Neural cell (in vitro differentiated cells): ENCODE measurements around the gene KCNQ2. TPM values are rescaled to one million over a fixed set of nuclear protein-coding genes. Genes with fewer than 3 reads are reported as not detected.

Experiments
- H2AFZ ChIP-seq: fragments of 200-600, 300-800 bp; sonication (generic), shearing (Covaris generic); 2 replicates; pipeline ENCODE4 v1.6.0; 2014; ENCODE audit warnings: low read depth, mild to moderate bottlenecking, antibody characterized with exemption, low read length, moderate library complexity
- H3F3A ChIP-seq: fragments of 200-600 bp; shearing (Covaris generic); 2 replicates; pipeline ENCODE4 v1.6.1; 2016; ENCODE audit warnings: mild to moderate bottlenecking, moderate library complexity, mixed read lengths, antibody characterized with exemption, low read length; ENCODE audit not compliant: insufficient read depth, poor library complexity, severe bottlenecking
- H3K27ac ChIP-seq: fragments of 200-600, 300-800 bp; sonication (generic), shearing (Covaris generic); 2 replicates; pipeline ENCODE4 v1.5.1; 2014; ENCODE audit warnings: mild to moderate bottlenecking, low read length, moderate library complexity
- H3K27me3 ChIP-seq: fragments of 300-800, 200-600 bp; sonication (generic), shearing (Covaris generic); 2 replicates; pipeline ENCODE4 v1.6.0; 2014; ENCODE audit warnings: mild to moderate bottlenecking, low read depth, low read length, moderate library complexity; ENCODE audit not compliant: insufficient read depth
- H3K36me3 ChIP-seq: fragments of 300-800, 200-600 bp; sonication (generic), shearing (Covaris generic); 2 replicates; pipeline ENCODE4 v1.5.1; 2014; ENCODE audit warnings: mild to moderate bottlenecking, antibody characterized with exemption, low read length, moderate library complexity; ENCODE audit not compliant: insufficient read depth
- H3K4me2 ChIP-seq: fragments of 300-800, 200-600 bp; sonication (generic), shearing (Covaris generic); 2 replicates; pipeline ENCODE4 v1.6.0; 2014; ENCODE audit warnings: mild to moderate bottlenecking, low read length
- H3K4me3 ChIP-seq: fragments of 300-800, 200-600 bp; sonication (generic), shearing (Covaris generic); 2 replicates; pipeline ENCODE4 v1.5.1; 2014; ENCODE audit warnings: mild to moderate bottlenecking, low read length, moderate library complexity
- H3K79me2 ChIP-seq: fragments of 200-600 bp; shearing (Covaris generic); replicated peaks from 2 replicates; pipeline ENCODE4 v1.6.0; 2014; ENCODE audit warnings: mild to moderate bottlenecking, low read length, moderate library complexity; ENCODE audit not compliant: insufficient read depth
- H3K9ac ChIP-seq: fragments of 300-800, 200-600 bp; sonication (generic), shearing (Covaris generic); 2 replicates; pipeline ENCODE4 v1.6.1; 2016; ENCODE audit warnings: mild to moderate bottlenecking, low read length, mixed read lengths
- H3K9me2 ChIP-seq: fragments of 200-600 bp; shearing (Covaris generic); 2 replicates; pipeline ENCODE4 v1.6.1; 2016; ENCODE audit warnings: mild to moderate bottlenecking, low read length, mixed read lengths; ENCODE audit not compliant: insufficient read depth
- H3K9me3 ChIP-seq: fragments of 200-600, 300-800 bp; sonication (generic), shearing (Covaris generic); 2 replicates; pipeline ENCODE4 v1.6.1; 2016; ENCODE audit warnings: mild to moderate bottlenecking, mixed run types, low read length, moderate library complexity, mixed read lengths
- H4K20me1 ChIP-seq: fragments of 200-600 bp; shearing (Covaris generic); 2 replicates; pipeline ENCODE4 v1.6.1; 2016; ENCODE audit warnings: mild to moderate bottlenecking, mixed run types; ENCODE audit not compliant: insufficient read depth
- CTCF ChIP-seq: fragments of 450-650 bp; IDR thresholded peaks from 2 replicates; pipeline ENCODE4 v1.5.1; 2014; ENCODE audit warnings: antibody characterized with exemption, mild to moderate bottlenecking, moderate library complexity; ENCODE audit not compliant: poor library complexity, severe bottlenecking
- EP300 ChIP-seq: fragments of 450-650 bp; conservative IDR thresholded peaks from 2 replicates; pipeline ENCODE4 v1.6.1; 2014; ENCODE audit warnings: antibody characterized with exemption, mild to moderate bottlenecking, moderate library complexity; ENCODE audit not compliant: poor library complexity, severe bottlenecking
- EZH2 ChIP-seq: fragments of 200-600, 300-800 bp; shearing (Covaris generic), sonication (generic); IDR thresholded peaks from 2 replicates; pipeline ENCODE4 v1.6.1; 2014; ENCODE audit warnings: antibody characterized with exemption, low read length, borderline replicate concordance, mild to moderate bottlenecking; ENCODE audit not compliant: insufficient read depth, poor library complexity, severe bottlenecking
- MXI1 ChIP-seq: fragments of 450-650 bp; conservative IDR thresholded peaks from 2 replicates; pipeline ENCODE4 v1.6.1; 2014; ENCODE audit warnings: antibody characterized with exemption, mild to moderate bottlenecking; ENCODE audit not compliant: poor library complexity, severe bottlenecking
- POLR2AphosphoS5 ChIP-seq: IDR thresholded peaks from 2 replicates; pipeline ENCODE4 v1.6.1; 2012
- RAD21 ChIP-seq: fragments of 450-650 bp; conservative IDR thresholded peaks from 2 replicates; pipeline ENCODE4 v1.6.1; 2014; ENCODE audit warnings: antibody characterized with exemption, mild to moderate bottlenecking, moderate library complexity
- SMC3 ChIP-seq: fragments of 450-650 bp; conservative IDR thresholded peaks from 2 replicates; pipeline ENCODE4 v1.6.1; 2014; ENCODE audit warnings: antibody characterized with exemption, mild to moderate bottlenecking, moderate library complexity; ENCODE audit not compliant: poor library complexity
- TAF1 ChIP-seq: IDR thresholded peaks from 2 replicates; pipeline ENCODE4 v1.6.1; 2012; ENCODE audit warnings: low read depth
- polyA plus RNA-seq: library from polyadenylated mRNA; depleted of rRNA; stranded (reverse); fragments of >200 nt; gene quantifications from 2 replicates; pipeline ENCODE4 v1.2.3, GENCODE V29; 2014
- TF ChIP-seq, protein P1 (sequence below): IDR thresholded peaks from 2 replicates; pipeline ENCODE4 v1.6.1; 2012; ENCODE audit warnings: borderline replicate concordance

The KCNQ2 gene
- polyA plus RNA-seq, 1 donor from 2014 or later, result 84.7 TPM

DNA sequence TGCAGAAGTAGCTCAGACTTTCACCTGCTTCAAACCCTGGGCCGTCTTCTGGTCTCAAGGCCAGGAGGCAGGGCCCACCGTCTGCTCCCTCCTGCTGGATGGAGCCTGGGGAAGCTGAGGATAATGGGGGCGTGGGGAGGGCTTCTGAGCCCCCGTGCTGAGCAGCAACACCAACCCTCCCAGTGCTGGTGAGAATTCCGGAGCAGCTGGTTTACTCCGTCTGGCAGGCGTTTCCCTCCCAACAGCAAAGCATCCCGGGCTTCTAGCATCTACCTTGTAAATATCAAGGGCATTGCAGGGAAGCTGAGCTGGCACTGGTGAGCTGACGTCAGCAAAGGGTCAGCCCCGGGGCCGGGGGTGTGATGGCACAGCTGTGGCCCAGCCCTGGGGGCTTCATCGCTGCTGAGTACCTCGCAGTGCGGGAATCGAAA, 94.5 kb downstream of the KCNQ2 start:
- TF ChIP-seq CTCF (peak; percentile 2), TAF1 (no peak), SMC3 (no peak)
- TF ChIP-seq, protein P1, sequence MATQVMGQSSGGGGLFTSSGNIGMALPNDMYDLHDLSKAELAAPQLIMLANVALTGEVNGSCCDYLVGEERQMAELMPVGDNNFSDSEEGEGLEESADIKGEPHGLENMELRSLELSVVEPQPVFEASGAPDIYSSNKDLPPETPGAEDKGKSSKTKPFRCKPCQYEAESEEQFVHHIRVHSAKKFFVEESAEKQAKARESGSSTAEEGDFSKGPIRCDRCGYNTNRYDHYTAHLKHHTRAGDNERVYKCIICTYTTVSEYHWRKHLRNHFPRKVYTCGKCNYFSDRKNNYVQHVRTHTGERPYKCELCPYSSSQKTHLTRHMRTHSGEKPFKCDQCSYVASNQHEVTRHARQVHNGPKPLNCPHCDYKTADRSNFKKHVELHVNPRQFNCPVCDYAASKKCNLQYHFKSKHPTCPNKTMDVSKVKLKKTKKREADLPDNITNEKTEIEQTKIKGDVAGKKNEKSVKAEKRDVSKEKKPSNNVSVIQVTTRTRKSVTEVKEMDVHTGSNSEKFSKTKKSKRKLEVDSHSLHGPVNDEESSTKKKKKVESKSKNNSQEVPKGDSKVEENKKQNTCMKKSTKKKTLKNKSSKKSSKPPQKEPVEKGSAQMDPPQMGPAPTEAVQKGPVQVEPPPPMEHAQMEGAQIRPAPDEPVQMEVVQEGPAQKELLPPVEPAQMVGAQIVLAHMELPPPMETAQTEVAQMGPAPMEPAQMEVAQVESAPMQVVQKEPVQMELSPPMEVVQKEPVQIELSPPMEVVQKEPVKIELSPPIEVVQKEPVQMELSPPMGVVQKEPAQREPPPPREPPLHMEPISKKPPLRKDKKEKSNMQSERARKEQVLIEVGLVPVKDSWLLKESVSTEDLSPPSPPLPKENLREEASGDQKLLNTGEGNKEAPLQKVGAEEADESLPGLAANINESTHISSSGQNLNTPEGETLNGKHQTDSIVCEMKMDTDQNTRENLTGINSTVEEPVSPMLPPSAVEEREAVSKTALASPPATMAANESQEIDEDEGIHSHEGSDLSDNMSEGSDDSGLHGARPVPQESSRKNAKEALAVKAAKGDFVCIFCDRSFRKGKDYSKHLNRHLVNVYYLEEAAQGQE, result no peak
- no peak overlapping the region for H3K4me2 ChIP-seq
- H3K9me2 ChIP-seq, result no peaks in the 10 kb centered on the region
- H3K9me3 ChIP-seq, result no peaks in the 10 kb centered on the region
- no peak overlapping the region for H2AFZ ChIP-seq
- H4K20me1 ChIP-seq, result no peaks in the 10 kb centered on the region
- peak overlapping the region; percentile 66 for H3K9ac ChIP-seq
- peak overlapping the region; percentile 82 for H3K27ac ChIP-seq
- no peaks in the 10 kb centered on the region for H3F3A ChIP-seq
- H3K79me2 ChIP-seq, result no peaks in the 10 kb centered on the region
- H3K4me3 ChIP-seq, result peak overlapping the region; percentile 48
- H3K36me3 ChIP-seq, result no peaks in the 10 kb centered on the region
- H3K27me3 ChIP-seq, result no peaks in the 10 kb centered on the region

GRCh38 chr20:63377256-63377941, 95.1 kb downstream of the KCNQ2 start:
- TF ChIP-seq POLR2AphosphoS5 (peak; percentile 40), TAF1 (no peak), EP300 (peak; percentile 66), CTCF (peak; percentile 63), SMC3 (peak; percentile 57), MXI1 (peak; percentile 79), EZH2 (no peak), RAD21 (peak; percentile 54)
- TF ChIP-seq, protein P1, result peak; percentile 34
- Histone ChIP-seq H3K9ac (peak overlapping the region; percentile 66), H3F3A (no peaks in the 10 kb centered on the region), H3K4me3 (peak overlapping the region; percentile 48), H3K36me3 (no peaks in the 10 kb centered on the region), H2AFZ (no peak overlapping the region), H3K27me3 (no peaks in the 10 kb centered on the region), H3K27ac (peak overlapping the region; percentile 82), H3K9me2 (no peaks in the 10 kb centered on the region), H3K9me3 (no peaks in the 10 kb centered on the region), H3K79me2 (no peaks in the 10 kb centered on the region), H4K20me1 (no peaks in the 10 kb centered on the region), H3K4me2 (peak overlapping the region; percentile 45)
